HCT116 (cell line): ENCODE measurements around the gene TWIST2. TPM values are rescaled to one million over a fixed set of nuclear protein-coding genes. Genes with fewer than 3 reads are reported as not detected.

Experiments
- ATAC-seq: fragments of 200-7000 bp; cut with Tn5 transposase; 2 replicates; pipeline ENCODE4 v1.9.1; 2020; ENCODE audit warnings: mild to moderate bottlenecking, moderate library complexity
- BruUV-seq: library from RNA; stranded (reverse); fragments of 400-500 nt; replicated peaks from 2 replicates; lab custom pipeline; 2021; lab: Mats Ljungman, UMichigan
- CTCF ChIA-PET: fragments of 300-600 bp; sonication (Branson Sonifier 250); formaldehyde crosslinking; loops from one replicate; lab custom pipeline; 2021; ENCODE audit warnings: antibody characterized with exemption; lab: Charles Lee
- POLR2A ChIA-PET: fragments of 300-600, 350-600 bp; sonication (Branson Sonifier 250); formaldehyde crosslinking; loops from one replicate; lab custom pipeline; 2021; ENCODE audit warnings: antibody characterized with exemption; lab: Charles Lee
- RAD21 ChIA-PET, 2 experiments: fragments of 300-600 bp; sonication (Branson Sonifier 250); formaldehyde crosslinking; loops; one replicate each; lab custom pipeline; 2023; ENCODE audit warnings: low total read pairs in 2 of 2; ENCODE audit not compliant: uncharacterized antibody in 2 of 2, unreplicated experiment in 2 of 2, low non-redundant PET in 1 of 2; lab: Charles Lee
- DNase-seq: peaks from one replicate; pipeline ENCODE4 v3.0.0-alpha.2; 2010; ENCODE audit warnings: low read depth, low spot score
- H2AFZ ChIP-seq: fragments of 200-600 bp; shearing (Covaris generic), sonication (generic); 2 replicates; pipeline ENCODE4 v1.6.1; 2017; ENCODE audit warnings: low read depth, mixed run types, mixed read lengths, antibody characterized with exemption, low read length; ENCODE audit not compliant: poor library complexity, severe bottlenecking
- H3K27ac ChIP-seq: 2 replicates; pipeline ENCODE4 v1.5.1; 2012; ENCODE audit warnings: low read depth, low read length
- H3K27me3 ChIP-seq: fragments of 200-600 bp; sonication (generic); 2 replicates; pipeline ENCODE4 v1.6.1; 2016; ENCODE audit warnings: mixed run types, low read length, mixed read lengths; ENCODE audit not compliant: insufficient read depth
- H3K36me3 ChIP-seq, 2 experiments: fragments of 200-500 bp in 1 of 2; fragments of 200-600 bp in 1 of 2; sonication (Bioruptor generic) in 1 of 2; sonication (generic) in 1 of 2; 2 replicates each; pipeline versions ENCODE4 v1.5.1 to v1.6.1; 2014 to 2016; ENCODE audit warnings: low read length in 2 of 2, inconsistent platforms in 1 of 2, mixed read lengths in 1 of 2, mixed run types in 1 of 2; ENCODE audit not compliant: insufficient read depth in 2 of 2, control insufficient read depth in 1 of 2
- H3K4me1 ChIP-seq, 2 experiments: fragments of 200-600 bp in 1 of 2; sonication (generic) in 1 of 2; 2 replicates each; pipeline versions ENCODE4 v1.5.1 to v1.6.1; 2012 to 2017; ENCODE audit warnings: low read length in 2 of 2, inconsistent platforms in 1 of 2, mild to moderate bottlenecking in 1 of 2, mixed read lengths in 1 of 2, mixed run types in 1 of 2, moderate library complexity in 1 of 2; ENCODE audit not compliant: insufficient read depth in 2 of 2, control insufficient read depth in 1 of 2
- H3K4me2 ChIP-seq: fragments of 200-600 bp; sonication (generic); 2 replicates; pipeline ENCODE4 v1.6.1; 2017; ENCODE audit warnings: mixed run types, low read length, mixed read lengths
- H3K4me3 ChIP-seq, 2 experiments: fragments of 200-600 bp in 1 of 2; sonication (generic) in 1 of 2; replicated peaks in 1 of 2; 2 replicates each; pipeline ENCODE4 v1.5.1; 2011 to 2016; ENCODE audit warnings: low read length in 2 of 2, control low read depth in 1 of 2, low read depth in 1 of 2, mild to moderate bottlenecking in 1 of 2, mixed read lengths in 1 of 2, mixed run types in 1 of 2
- H3K79me2 ChIP-seq: fragments of 200-600 bp; sonication (generic); 2 replicates; pipeline ENCODE4 v1.6.1; 2017; ENCODE audit warnings: mild to moderate bottlenecking, mixed run types, low read length, moderate library complexity, mixed read lengths; ENCODE audit not compliant: insufficient read depth
- H3K9ac ChIP-seq: fragments of 200-600 bp; sonication (generic); 2 replicates; pipeline ENCODE4 v1.6.1; 2016; ENCODE audit warnings: low read length, mixed read lengths
- H3K9me2 ChIP-seq: fragments of 200-600 bp; sonication (generic), shearing (Covaris generic); 2 replicates; pipeline ENCODE4 v1.6.1; 2017; ENCODE audit warnings: mixed run types, mild to moderate bottlenecking, moderate library complexity; ENCODE audit not compliant: insufficient read depth
- H3K9me3 ChIP-seq, 2 experiments: fragments of 200-500 bp in 1 of 2; fragments of 200-600 bp in 1 of 2; sonication (Bioruptor generic) in 1 of 2; sonication (generic) in 1 of 2; 2 replicates each; pipeline ENCODE4 v1.6.1; 2014 to 2017; ENCODE audit warnings: low read length in 2 of 2, mixed read lengths in 2 of 2, inconsistent platforms in 1 of 2, low read depth in 1 of 2, mild to moderate bottlenecking in 1 of 2, mixed run types in 1 of 2, moderate library complexity in 1 of 2; ENCODE audit not compliant: control insufficient read depth in 1 of 2, insufficient read depth in 1 of 2
- H4K20me1 ChIP-seq: fragments of 200-600 bp; sonication (generic), shearing (Covaris generic); 2 replicates; pipeline ENCODE4 v1.6.1; 2017; ENCODE audit warnings: mixed run types, mild to moderate bottlenecking, moderate library complexity; ENCODE audit not compliant: insufficient read depth
- CEBPB ChIP-seq: IDR thresholded peaks from 2 replicates; pipeline ENCODE4 v1.6.1; 2012; ENCODE audit warnings: low read depth
- EGR1 ChIP-seq: IDR thresholded peaks from 2 replicates; pipeline ENCODE4 v1.6.1; 2012; ENCODE audit warnings: low read depth
- ELF1 ChIP-seq: IDR thresholded peaks from 2 replicates; pipeline ENCODE4 v1.6.1; 2012; ENCODE audit warnings: low read depth, borderline replicate concordance
- POLR2A ChIP-seq: IDR thresholded peaks from 2 replicates; pipeline ENCODE4 v1.7.0; 2011; ENCODE audit warnings: borderline replicate concordance; ENCODE audit not compliant: insufficient read depth, insufficient read length; ENCODE audit errors: extremely low read depth
- RAD21 ChIP-seq: IDR thresholded peaks from 2 replicates; pipeline ENCODE4 v1.6.1; 2012; ENCODE audit warnings: low read depth, mild to moderate bottlenecking
- SIN3A ChIP-seq: IDR thresholded peaks from 2 replicates; pipeline ENCODE4 v1.6.1; 2012; ENCODE audit warnings: low read depth
- SP1 ChIP-seq: IDR thresholded peaks from 2 replicates; pipeline ENCODE4 v1.6.1; 2012; ENCODE audit warnings: low read depth
- SRF ChIP-seq: IDR thresholded peaks from 2 replicates; pipeline ENCODE4 v1.6.1; 2012; ENCODE audit warnings: low read depth
- TCF7L2 ChIP-seq: IDR thresholded peaks from 2 replicates; pipeline ENCODE4 v1.7.0; 2011; ENCODE audit warnings: borderline replicate concordance, inconsistent platforms; ENCODE audit not compliant: insufficient read depth, insufficient read length; ENCODE audit errors: extremely low read depth
- ZFX ChIP-seq: fragments of 450-650 bp; IDR thresholded peaks from 2 replicates; pipeline ENCODE4 v1.6.1; 2017
- ZNF274 ChIP-seq: fragments of 200-500 bp; sonication (Bioruptor generic); IDR thresholded peaks from 2 replicates; pipeline ENCODE4 v1.6.1; 2014; ENCODE audit warnings: mild to moderate bottlenecking, low read depth, low read length, inconsistent platforms
- intact Hi-C: fragments of 100-400 bp; cut with micrococcal nuclease; formaldehyde crosslinking; loops from 2 replicates; pipeline ENCODE4 v1.10.0; 2022
- total RNA-seq: library from RNA; stranded (reverse); gene quantifications from one replicate; pipeline ENCODE4 v1.2.1, GENCODE V29; 2021; ENCODE audit not compliant: unreplicated experiment
- TF ChIP-seq, protein P1 (sequence below): IDR thresholded peaks from 2 replicates; pipeline ENCODE4 v1.6.1; 2012; ENCODE audit warnings: low read depth

TWIST2 gene
- total RNA-seq, 1 experiment from 2014 or later = not detected

DNA sequence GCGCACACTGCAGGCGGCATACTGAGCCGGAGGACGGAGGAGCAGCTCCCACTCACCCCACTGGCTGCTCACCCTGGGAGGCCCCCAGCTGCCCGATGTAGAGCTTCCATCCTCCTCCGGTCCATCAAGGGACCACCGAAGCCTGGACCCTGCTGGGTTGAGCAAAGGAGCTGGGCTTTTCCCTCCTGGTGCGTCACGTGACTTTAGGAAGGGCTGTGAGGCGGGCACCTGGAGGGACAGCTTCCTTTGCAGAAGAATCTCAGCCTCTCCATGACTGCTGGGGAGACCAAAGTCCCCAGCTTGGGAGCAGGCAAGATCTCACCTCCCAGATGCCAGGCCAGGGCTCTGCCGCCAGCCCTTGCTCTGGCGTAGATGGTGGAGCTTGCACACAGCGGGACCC lies 102.7 kb downstream of the TWIST2 start:
- BruUV-seq = no TSS peak
- Histone ChIP-seq H3K9ac (no peak overlapping the region), H3K9me3 (no peaks in the 10 kb centered on the region), H3K27ac (no peak overlapping the region), H3K27me3 (no peaks in the 10 kb centered on the region), H3K9me2 (no peaks in the 10 kb centered on the region), H4K20me1 (no peaks in the 10 kb centered on the region), H3K4me1 (peaks cover 14 to 51% of the 10 kb centered on the region in 2 experiments), H3K4me2 (no peak overlapping the region), H3K36me3 (no peaks in the 10 kb centered on the region), H2AFZ (no peak overlapping the region)
- CTCF ChIA-PET = no interaction called here
- intact Hi-C loops = no loop called here
- ATAC-seq (no peak), DNase-seq (no peak)
- POLR2A ChIA-PET = no interaction called here
- RAD21 ChIA-PET = no interaction called here
- TF ChIP-seq CEBPB (no peak), SIN3A (no peak), ZNF274 (no peak), RAD21 (no peak), SP1 (no peak), TCF7L2 (no peak), ELF1 (no peak), SRF (no peak), ZFX (no peak), EGR1 (no peak), POLR2A (no peak)
- TF ChIP-seq, protein P1, sequence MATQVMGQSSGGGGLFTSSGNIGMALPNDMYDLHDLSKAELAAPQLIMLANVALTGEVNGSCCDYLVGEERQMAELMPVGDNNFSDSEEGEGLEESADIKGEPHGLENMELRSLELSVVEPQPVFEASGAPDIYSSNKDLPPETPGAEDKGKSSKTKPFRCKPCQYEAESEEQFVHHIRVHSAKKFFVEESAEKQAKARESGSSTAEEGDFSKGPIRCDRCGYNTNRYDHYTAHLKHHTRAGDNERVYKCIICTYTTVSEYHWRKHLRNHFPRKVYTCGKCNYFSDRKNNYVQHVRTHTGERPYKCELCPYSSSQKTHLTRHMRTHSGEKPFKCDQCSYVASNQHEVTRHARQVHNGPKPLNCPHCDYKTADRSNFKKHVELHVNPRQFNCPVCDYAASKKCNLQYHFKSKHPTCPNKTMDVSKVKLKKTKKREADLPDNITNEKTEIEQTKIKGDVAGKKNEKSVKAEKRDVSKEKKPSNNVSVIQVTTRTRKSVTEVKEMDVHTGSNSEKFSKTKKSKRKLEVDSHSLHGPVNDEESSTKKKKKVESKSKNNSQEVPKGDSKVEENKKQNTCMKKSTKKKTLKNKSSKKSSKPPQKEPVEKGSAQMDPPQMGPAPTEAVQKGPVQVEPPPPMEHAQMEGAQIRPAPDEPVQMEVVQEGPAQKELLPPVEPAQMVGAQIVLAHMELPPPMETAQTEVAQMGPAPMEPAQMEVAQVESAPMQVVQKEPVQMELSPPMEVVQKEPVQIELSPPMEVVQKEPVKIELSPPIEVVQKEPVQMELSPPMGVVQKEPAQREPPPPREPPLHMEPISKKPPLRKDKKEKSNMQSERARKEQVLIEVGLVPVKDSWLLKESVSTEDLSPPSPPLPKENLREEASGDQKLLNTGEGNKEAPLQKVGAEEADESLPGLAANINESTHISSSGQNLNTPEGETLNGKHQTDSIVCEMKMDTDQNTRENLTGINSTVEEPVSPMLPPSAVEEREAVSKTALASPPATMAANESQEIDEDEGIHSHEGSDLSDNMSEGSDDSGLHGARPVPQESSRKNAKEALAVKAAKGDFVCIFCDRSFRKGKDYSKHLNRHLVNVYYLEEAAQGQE = no peak
- TF ChIP-seq, all 23 proteins: peak for 0
- Histone ChIP-seq H3K4me3 (no peak overlapping the region), H3K79me2 (no peaks in the 10 kb centered on the region)
